IPS-18a (cell line): ENCODE measurements around the gene AMBP.
A peak's percentile ranks its signal among the peaks of the same experiment; 100 is the strongest.

Experiments used
- H3K27ac ChIP-seq: one replicate; pipeline ENCODE4 v1.5.1; 2013; ENCODE audit warnings: low read length
- H3K27me3 ChIP-seq: one replicate; pipeline ENCODE4 v1.6.1; 2013; ENCODE audit warnings: mild to moderate bottlenecking, low read length; ENCODE audit not compliant: control insufficient read depth, insufficient read depth
- H3K36me3 ChIP-seq: one replicate; pipeline ENCODE4 v1.6.1; 2013; ENCODE audit warnings: low read depth, low read length; ENCODE audit not compliant: control insufficient read depth
- H3K4me1 ChIP-seq: one replicate; pipeline ENCODE4 v1.6.1; 2013; ENCODE audit warnings: low read depth, low read length; ENCODE audit not compliant: control insufficient read depth
- H3K4me3 ChIP-seq: one replicate; pipeline ENCODE4 v1.5.1; 2013; ENCODE audit warnings: low read length
- H3K9ac ChIP-seq: one replicate; pipeline ENCODE4 v1.6.1; 2013; ENCODE audit warnings: mild to moderate bottlenecking, low read length, moderate library complexity
- H3K9me3 ChIP-seq: one replicate; pipeline ENCODE4 v1.6.1; 2013; ENCODE audit warnings: low read depth, low read length; ENCODE audit not compliant: control insufficient read depth

AMBP gene

GRCh38 chr9:114108016-114108833 is 30.1 kb upstream of the AMBP start:
- H3K9me3 ChIP-seq = no peaks in the 10 kb centered on the region
- H3K4me1 ChIP-seq = no peaks in the 10 kb centered on the region
- no peak overlapping the region for H3K9ac ChIP-seq
- H3K27me3 ChIP-seq = peaks cover 6% of the 10 kb centered on the region
- H3K27ac ChIP-seq = no peak overlapping the region
- no peak overlapping the region for H3K4me3 ChIP-seq
- no peaks in the 10 kb centered on the region for H3K36me3 ChIP-seq

GRCh38 chr9:114107286-114108001 is 29.3 kb upstream of the AMBP start:
- no peak overlapping the region for H3K4me3 ChIP-seq
- H3K9ac ChIP-seq = no peak overlapping the region
- no peaks in the 10 kb centered on the region for H3K36me3 ChIP-seq
- peaks cover 6% of the 10 kb centered on the region for H3K27me3 ChIP-seq
- H3K9me3 ChIP-seq = no peaks in the 10 kb centered on the region
- no peaks in the 10 kb centered on the region for H3K4me1 ChIP-seq
- H3K27ac ChIP-seq = no peak overlapping the region

- peaks cover 10% of the 10 kb centered on the region for H3K27me3 ChIP-seq
- no peaks in the 10 kb centered on the region for H3K4me1 ChIP-seq
- no peak overlapping the region for H3K4me3 ChIP-seq
- H3K36me3 ChIP-seq = no peaks in the 10 kb centered on the region
- H3K9ac ChIP-seq = no peak overlapping the region
- H3K9me3 ChIP-seq = no peaks in the 10 kb centered on the region
- H3K27ac ChIP-seq = no peak overlapping the region
Observed at GRCh38 chr9:114105236-114105635, 27.1 kb upstream of the AMBP start.

GRCh38 chr9:114102484-114102883 is 24.4 kb upstream of the AMBP start:
- Histone ChIP-seq H3K27ac (no peak overlapping the region), H3K9me3 (no peaks in the 10 kb centered on the region), H3K4me1 (peaks cover 11% of the 10 kb centered on the region), H3K36me3 (no peaks in the 10 kb centered on the region), H3K27me3 (peaks cover 25% of the 10 kb centered on the region), H3K9ac (no peak overlapping the region), H3K4me3 (no peak overlapping the region)

GRCh38 chr9:114100536-114100935 is 22.4 kb upstream of the AMBP start:
- Histone ChIP-seq H3K4me3 (no peak overlapping the region), H3K9ac (no peak overlapping the region), H3K27me3 (peaks cover 36% of the 10 kb centered on the region), H3K36me3 (no peaks in the 10 kb centered on the region), H3K4me1 (peaks cover 11% of the 10 kb centered on the region), H3K27ac (no peak overlapping the region), H3K9me3 (no peaks in the 10 kb centered on the region)

GRCh38 chr9:114099669-114100270 is 21.7 kb upstream of the AMBP start:
- Histone ChIP-seq H3K27ac (no peak overlapping the region), H3K9me3 (no peaks in the 10 kb centered on the region), H3K36me3 (no peaks in the 10 kb centered on the region), H3K27me3 (peaks cover 36% of the 10 kb centered on the region), H3K4me3 (peak overlapping the region; percentile 67), H3K4me1 (peaks cover 11% of the 10 kb centered on the region), H3K9ac (no peak overlapping the region)

- peaks cover 11% of the 10 kb centered on the region for H3K4me1 ChIP-seq
- peaks cover 36% of the 10 kb centered on the region for H3K27me3 ChIP-seq
- no peak within 1 kb of the TSS for H3K27ac ChIP-seq
- H3K36me3 ChIP-seq = no peaks in the 10 kb centered on the region
- no peak within 1 kb of the TSS for H3K9ac ChIP-seq
- H3K9me3 ChIP-seq = no peaks in the 10 kb centered on the region
- H3K4me3 ChIP-seq = peak within 1 kb of the TSS; percentile 67
Observed at GRCh38 chr9:114098936-114099668, 21.0 kb upstream of the AMBP start, which contains the start of gene KIF12. KIF12 (minus strand) TSS chr9:114099292; CDS start chr9:114099276, 16 bp downstream.

- Histone ChIP-seq H3K4me3 (peak overlapping the region; percentile 67), H3K27me3 (peaks cover 36% of the 10 kb centered on the region), H3K27ac (no peak overlapping the region), H3K36me3 (no peaks in the 10 kb centered on the region), H3K9me3 (no peaks in the 10 kb centered on the region), H3K9ac (no peak overlapping the region), H3K4me1 (peaks cover 11% of the 10 kb centered on the region)
Observed at GRCh38 chr9:114098021-114098935, 20.2 kb upstream of the AMBP start.

- Histone ChIP-seq H3K4me1 (peaks cover 11% of the 10 kb centered on the region), H3K27ac (no peak overlapping the region), H3K9me3 (no peaks in the 10 kb centered on the region), H3K36me3 (no peaks in the 10 kb centered on the region), H3K27me3 (peaks cover 36% of the 10 kb centered on the region), H3K4me3 (peak overlapping the region; percentile 51), H3K9ac (no peak overlapping the region)
Observed at GRCh38 chr9:114097613-114098020, 19.5 kb upstream of the AMBP start.

- H3K4me3 ChIP-seq = no peak overlapping the region
- H3K4me1 ChIP-seq = peaks cover 11% of the 10 kb centered on the region
Observed at GRCh38 chr9:114096866-114097612, 18.9 kb upstream of the AMBP start.

More at GRCh38 chr9:114096866-114097612, 18.9 kb upstream of the AMBP start:
- Histone ChIP-seq H3K27me3 (peaks cover 36% of the 10 kb centered on the region), H3K27ac (no peak overlapping the region), H3K9me3 (no peaks in the 10 kb centered on the region), H3K36me3 (no peaks in the 10 kb centered on the region), H3K9ac (no peak overlapping the region)
